Retinal pigment epithelial cell (primary cell): ENCODE results near the gene MYADM.
A peak's percentile ranks its signal among the peaks of the same experiment; 100 is the strongest.

Source experiments
- DNase-seq: peaks from one replicate; pipeline ENCODE4 v3.0.0-alpha.2; 2010; ENCODE audit warnings: low read depth
- H3K4me3 ChIP-seq: 2 replicates; pipeline ENCODE4 v1.5.1; 2011; ENCODE audit warnings: mild to moderate bottlenecking, low read length, control low read depth, moderate library complexity
- CTCF ChIP-seq: conservative IDR thresholded peaks from 2 replicates; pipeline ENCODE4 v1.5.1; 2011; ENCODE audit warnings: low read depth, low read length, control low read depth, inconsistent platforms

MYADM gene

GRCh38 chr19:53881482-53882390 lies 14.1 kb downstream of the MYADM start, which contains the start of gene PRKCG:
Gene PRKCG, plus strand, starts transcription at chr19:53882197. Its CDS starts 298 bp downstream, at chr19:53882495.
- peak within 1 kb of the TSS; percentile 42 for H3K4me3 ChIP-seq
- TF ChIP-seq CTCF: peak; percentile 56
- DNase-seq: no peak

DNA sequence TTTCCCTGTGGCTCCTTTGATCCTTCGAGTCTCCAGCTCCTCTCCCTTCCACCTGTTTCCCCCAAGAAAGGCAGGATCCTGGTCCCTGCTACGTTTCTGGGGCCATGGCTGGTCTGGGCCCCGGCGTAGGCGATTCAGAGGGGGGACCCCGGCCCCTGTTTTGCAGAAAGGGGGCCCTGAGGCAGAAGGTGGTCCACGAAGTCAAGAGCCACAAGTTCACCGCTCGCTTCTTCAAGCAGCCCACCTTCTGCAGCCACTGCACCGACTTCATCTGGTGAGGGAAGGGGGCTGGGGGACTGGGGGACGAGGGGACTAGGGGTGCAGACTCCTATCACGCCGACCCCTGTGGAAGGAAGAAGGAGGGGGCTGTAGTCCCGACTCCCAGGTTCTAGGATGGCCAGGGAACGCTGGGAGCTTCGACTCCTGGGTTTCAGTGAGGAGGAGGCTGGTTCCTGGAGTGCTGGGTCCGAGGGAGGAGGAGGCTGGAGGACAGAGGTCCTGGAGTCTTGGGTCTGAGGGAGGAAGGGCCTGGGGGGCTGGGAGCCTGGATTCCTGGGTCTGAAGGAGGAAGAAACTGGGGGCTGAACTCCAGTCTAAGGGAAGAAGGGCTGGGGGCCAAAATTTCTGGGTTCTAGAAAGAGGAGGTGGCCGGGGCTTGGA lies 14.8 kb downstream of the MYADM start:
- H3K4me3 ChIP-seq: no peak overlapping the region
- no peak for TF ChIP-seq CTCF
- no peak for DNase-seq

DNA sequence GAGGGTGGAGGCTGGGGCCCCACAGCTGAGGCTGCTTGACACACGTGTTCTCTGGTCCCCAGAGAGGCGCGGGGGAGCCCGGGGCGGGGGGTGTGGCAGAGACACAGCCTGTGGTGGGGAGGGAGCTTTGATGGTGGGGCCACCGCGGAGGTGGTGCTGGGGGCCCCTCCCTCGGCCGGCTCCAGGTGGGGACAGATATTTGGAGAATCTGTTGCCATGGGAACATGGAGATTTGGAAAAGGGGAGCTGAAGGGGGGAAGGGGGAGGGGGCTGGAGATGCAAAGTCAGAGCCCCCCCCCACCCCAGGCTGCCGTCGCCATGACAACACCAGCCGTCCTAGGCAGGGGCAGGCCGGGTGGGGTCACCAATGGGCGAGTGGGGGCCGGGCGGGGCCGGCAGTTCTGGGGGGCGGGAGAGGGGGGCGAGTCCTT lies 15.6 kb downstream of the MYADM start:
- no peak for TF ChIP-seq CTCF

DNA sequence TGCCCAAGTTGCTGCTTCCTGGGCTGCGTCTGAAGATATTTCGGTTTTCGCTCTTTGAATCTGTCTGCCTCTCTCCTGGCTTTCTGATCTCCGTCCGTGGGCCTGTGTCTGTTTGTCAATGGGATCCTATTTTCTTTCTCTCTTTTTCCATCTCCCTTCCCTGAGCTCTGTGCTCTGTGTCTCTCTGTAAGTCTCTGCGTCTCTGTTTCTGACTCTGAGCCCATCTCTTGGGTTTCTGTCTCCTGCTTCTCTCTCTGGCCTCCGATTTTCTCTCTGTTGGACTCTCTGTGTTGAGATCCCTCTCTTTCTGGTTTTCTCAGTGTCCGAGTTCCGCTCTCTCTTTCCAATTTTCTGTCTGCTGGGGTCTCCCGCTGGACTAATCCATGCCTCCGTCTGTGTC lies 16.1 kb downstream of the MYADM start:
- TF ChIP-seq CTCF: no peak
- no peak overlapping the region for H3K4me3 ChIP-seq
- DNase-seq: no peak

More for the DNA sequence above, 15.6 kb downstream of the MYADM start:
- DNase-seq: no peak
- no peak overlapping the region for H3K4me3 ChIP-seq

DNA sequence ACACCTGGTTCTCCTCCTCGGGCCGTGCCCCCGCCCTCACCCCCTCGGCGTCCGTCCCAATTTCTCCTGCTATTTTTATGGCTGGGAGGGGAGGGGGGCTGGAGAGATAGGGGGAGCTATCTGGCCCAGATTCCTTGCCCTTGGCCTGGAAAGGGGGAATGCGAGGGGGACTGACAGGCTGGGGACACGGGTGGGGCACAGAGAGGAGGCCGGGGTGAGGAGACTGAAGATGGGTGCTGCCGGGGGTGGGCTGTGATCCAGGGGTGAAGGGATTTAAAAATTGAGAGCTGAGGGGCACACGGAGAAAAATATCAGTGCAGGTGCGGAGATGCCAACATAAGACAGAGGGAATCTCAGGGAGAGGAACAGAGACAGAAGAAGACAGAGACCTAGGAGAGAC lies 16.6 kb downstream of the MYADM start:
- no peak for TF ChIP-seq CTCF
- no peak for DNase-seq
- no peak overlapping the region for H3K4me3 ChIP-seq

DNA sequence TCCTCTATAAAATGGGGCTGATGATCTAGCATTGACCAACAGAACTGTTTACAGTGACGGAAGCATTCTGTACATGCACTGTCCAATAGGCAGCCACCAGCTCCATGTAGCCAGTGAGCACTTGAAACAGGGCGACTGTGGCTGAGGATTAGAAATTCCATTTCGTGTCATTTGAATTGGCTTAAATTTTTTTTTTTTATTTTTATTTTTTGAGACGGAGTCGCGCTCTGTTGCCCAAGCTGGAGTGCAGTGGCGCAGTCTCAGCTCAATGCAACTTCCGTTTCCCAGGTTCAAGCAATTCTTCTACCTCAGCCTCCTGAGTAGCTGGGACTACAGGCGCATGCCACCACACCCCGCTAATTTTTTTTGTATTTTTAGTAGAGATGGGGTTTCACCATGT lies 17.4 kb downstream of the MYADM start:
- DNase-seq: no peak
- no peak for TF ChIP-seq CTCF
- H3K4me3 ChIP-seq: no peak overlapping the region
